HEK293 (cell line): ENCODE measurements around the gene DPH5.
A peak's percentile ranks its signal among the peaks of the same experiment; 100 is the strongest.

Source experiments
- CTCF ChIA-PET: fragments of 350-600 bp; formaldehyde crosslinking; extraction: SDS; loops from one replicate; lab custom pipeline; 2021; ENCODE audit warnings: antibody characterized with exemption; lab: Yijun Ruan, JAX
- POLR2A ChIA-PET: fragments of 300-600 bp; formaldehyde crosslinking; extraction: SDS; loops from one replicate; lab custom pipeline; 2020; ENCODE audit warnings: antibody characterized with exemption, inconsistent platforms; lab: Yijun Ruan, JAX
- H3K27ac ChIP-seq: fragments of 200-500 bp; sonication (Bioruptor generic); 2 replicates; pipeline ENCODE4 v1.5.1; 2014; ENCODE audit warnings: low read depth, low read length, control low read depth, inconsistent platforms; ENCODE audit errors: extremely low read depth
- H3K36me3 ChIP-seq, 2 experiments: fragments of 200-500 bp in 1 of 2; sonication (Bioruptor generic) in 1 of 2; 1 replicate in 1 of 2; 2 replicates in 1 of 2; pipeline ENCODE4 v1.5.1; 2014 to 2017; ENCODE audit warnings: inconsistent platforms in 2 of 2, low read length in 2 of 2; ENCODE audit not compliant: control insufficient read depth in 2 of 2, insufficient read depth in 1 of 2
- H3K4me1 ChIP-seq: fragments of 200-500 bp; sonication (Bioruptor generic); 2 replicates; pipeline ENCODE4 v1.5.1; 2014; ENCODE audit warnings: mild to moderate bottlenecking, low read length, inconsistent platforms; ENCODE audit not compliant: control insufficient read depth, insufficient read depth
- H3K4me3 ChIP-seq: 2 replicates; pipeline ENCODE4 v1.5.1; 2011; ENCODE audit warnings: low read depth, mild to moderate bottlenecking, control low read depth, low read length, moderate library complexity
- H3K9me3 ChIP-seq: fragments of 200-500 bp; sonication (Bioruptor generic); 2 replicates; pipeline ENCODE4 v1.5.1; 2014; ENCODE audit warnings: low read depth, low read length, inconsistent platforms; ENCODE audit not compliant: control insufficient read depth, insufficient read depth
- BCL6B ChIP-seq: fragments of 450-650 bp; formaldehyde crosslinking; IDR thresholded peaks from 2 replicates; pipeline ENCODE4 v1.5.1; 2017; ENCODE audit warnings: missing biosample characterization, missing genetic modification characterization
- IKZF3 ChIP-seq: fragments of 450-650 bp; IDR thresholded peaks from 2 replicates; pipeline ENCODE4 v1.5.0; 2018; ENCODE audit warnings: missing biosample characterization, mild to moderate bottlenecking, missing genetic modification characterization, moderate library complexity
- INSM2 ChIP-seq: fragments of 450-650 bp; formaldehyde crosslinking; IDR thresholded peaks from 2 replicates; pipeline ENCODE4 v1.5.1; 2016; ENCODE audit warnings: missing biosample characterization, missing genetic modification characterization
- PRDM6 ChIP-seq: fragments of 450-650 bp; formaldehyde crosslinking; IDR thresholded peaks from 2 replicates; pipeline ENCODE4 v1.5.1; 2017; ENCODE audit warnings: missing biosample characterization, missing genetic modification characterization
- TSHZ1 ChIP-seq: fragments of 450-650 bp; formaldehyde crosslinking; IDR thresholded peaks from 2 replicates; pipeline ENCODE4 v1.5.1; 2016; ENCODE audit warnings: missing biosample characterization, missing genetic modification characterization, borderline replicate concordance
- ZBTB1 ChIP-seq: fragments of 450-650 bp; formaldehyde crosslinking; IDR thresholded peaks from 2 replicates; pipeline ENCODE4 v1.5.1; 2016; ENCODE audit warnings: missing biosample characterization, missing genetic modification characterization
- ZBTB11 ChIP-seq: fragments of 450-650 bp; formaldehyde crosslinking; conservative IDR thresholded peaks from 2 replicates; pipeline ENCODE4 v1.5.1; 2016; ENCODE audit warnings: low read depth, missing biosample characterization, missing genetic modification characterization
- ZEB2 ChIP-seq: fragments of 450-650 bp; formaldehyde crosslinking; IDR thresholded peaks from 2 replicates; pipeline ENCODE4 v1.5.1; 2016; ENCODE audit warnings: missing biosample characterization, missing genetic modification characterization
- ZNF366 ChIP-seq: fragments of 450-650 bp; formaldehyde crosslinking; conservative IDR thresholded peaks from 2 replicates; pipeline ENCODE4 v1.5.1; 2016; ENCODE audit warnings: missing biosample characterization, missing genetic modification characterization
- ZNF777 ChIP-seq: fragments of 450-650 bp; formaldehyde crosslinking; IDR thresholded peaks from 2 replicates; pipeline ENCODE4 v1.5.1; 2017; ENCODE audit warnings: missing biosample characterization, missing genetic modification characterization, borderline replicate concordance
- ZSCAN18 ChIP-seq: fragments of 450-650 bp; formaldehyde crosslinking; IDR thresholded peaks from 2 replicates; pipeline ENCODE4 v1.5.1; 2016; ENCODE audit warnings: missing biosample characterization, missing genetic modification characterization
- ZSCAN23 ChIP-seq: fragments of 450-650 bp; formaldehyde crosslinking; IDR thresholded peaks from 2 replicates; pipeline ENCODE4 v1.5.1; 2016; ENCODE audit warnings: missing biosample characterization, missing genetic modification characterization
- ZSCAN30 ChIP-seq: fragments of 450-650 bp; IDR thresholded peaks from 2 replicates; pipeline ENCODE4 v1.5.1; 2018; ENCODE audit warnings: missing biosample characterization, mild to moderate bottlenecking, missing genetic modification characterization, moderate library complexity

The DPH5 gene

GRCh38 chr1:100959502-100960060, 66.0 kb downstream of the DPH5 start (continued):
- no peak for TF ChIP-seq TSHZ1 (tag by site-specific recombination)
- no peak for TF ChIP-seq ZSCAN23
- no peak for TF ChIP-seq IKZF3 (tag by site-specific recombination)

- CTCF ChIA-PET: interaction anchor here (0.6 to 0.8 kb wide), 4 partner anchors 34 to 543 kb away, joined by 3 to 5 read pairs (median 3); no protein-coding TSS in a partner anchor
- Histone ChIP-seq H3K4me3 (no peak overlapping the region), H3K9me3 (no peaks in the 10 kb centered on the region), H3K36me3 (peaks cover 0 to 10% of the 10 kb centered on the region in 2 experiments; a peak in 1 of 3 replicates), H3K4me1 (peaks cover 3% of the 10 kb centered on the region; the same call in 1 of the 2 replicates), H3K27ac (no peak overlapping the region)
- TF ChIP-seq ZNF366: peak; percentile 65; the same call in 1 of the 2 replicates
- 0 out of 2 replicates have a peak, but pooled peaks have one; percentile 8 for TF ChIP-seq ZBTB1 (tag by site-specific recombination)
- no peak for TF ChIP-seq ZSCAN18 (tag by site-specific recombination)
- TF ChIP-seq ZSCAN30 (tag by site-specific recombination): no peak
- peak; percentile 30; the same call in 1 of the 2 replicates for TF ChIP-seq BCL6B (tag by site-specific recombination)
- TF ChIP-seq ZEB2 (tag by site-specific recombination): peak; percentile 39; the same call in 1 of the 2 replicates
- TF ChIP-seq PRDM6: peak; percentile 73
- POLR2A ChIA-PET: no interaction called here
Measured at GRCh38 chr1:100955322-100955721, 70.3 kb downstream of the DPH5 start.

GRCh38 chr1:100953960-100954730, 71.4 kb downstream of the DPH5 start:
- POLR2A ChIA-PET: no interaction called here
- peaks cover 0 to 10% of the 10 kb centered on the region in 2 experiments; a peak in 1 of 3 replicates for H3K36me3 ChIP-seq
- no peak overlapping the region for H3K4me3 ChIP-seq
- H3K9me3 ChIP-seq: no peaks in the 10 kb centered on the region
- no peak overlapping the region for H3K27ac ChIP-seq
- peaks cover 12% of the 10 kb centered on the region for H3K4me1 ChIP-seq
- CTCF ChIA-PET: interaction anchor here (0.6 kb wide), 2 partner anchors 294 to 496 kb away, joined by 3 read pairs; no protein-coding TSS in a partner anchor
- TF ChIP-seq ZNF777 (tag by site-specific recombination) (no peak), INSM2 (tag by site-specific recombination) (no peak), ZBTB11 (tag by site-specific recombination) (no peak)
